HCT116 (cell line): Measurements from ENCODE around the gene TTLL5. TPM values are rescaled to one million over a fixed set of nuclear protein-coding genes. Genes with fewer than 3 reads are reported as not detected.

ENCODE experiments used
- ATAC-seq: fragments of 200-7000 bp; cut with Tn5 transposase; 2 replicates; pipeline ENCODE4 v1.9.1; 2020; ENCODE audit warnings: mild to moderate bottlenecking, moderate library complexity
- BruUV-seq: library from RNA; stranded (reverse); fragments of 400-500 nt; replicated peaks from 2 replicates; lab custom pipeline; 2021; lab: Mats Ljungman, UMichigan
- CTCF ChIA-PET: fragments of 300-600 bp; sonication (Branson Sonifier 250); formaldehyde crosslinking; loops from one replicate; lab custom pipeline; 2021; ENCODE audit warnings: antibody characterized with exemption; lab: Charles Lee
- POLR2A ChIA-PET: fragments of 300-600, 350-600 bp; sonication (Branson Sonifier 250); formaldehyde crosslinking; loops from one replicate; lab custom pipeline; 2021; ENCODE audit warnings: antibody characterized with exemption; lab: Charles Lee
- RAD21 ChIA-PET, 2 experiments: fragments of 300-600 bp; sonication (Branson Sonifier 250); formaldehyde crosslinking; loops; one replicate each; lab custom pipeline; 2023; ENCODE audit warnings: low total read pairs in 2 of 2; ENCODE audit not compliant: uncharacterized antibody in 2 of 2, unreplicated experiment in 2 of 2, low non-redundant PET in 1 of 2; lab: Charles Lee
- DNase-seq: peaks from one replicate; pipeline ENCODE4 v3.0.0-alpha.2; 2010; ENCODE audit warnings: low read depth, low spot score
- H2AFZ ChIP-seq: fragments of 200-600 bp; shearing (Covaris generic), sonication (generic); 2 replicates; pipeline ENCODE4 v1.6.1; 2017; ENCODE audit warnings: low read depth, mixed run types, mixed read lengths, antibody characterized with exemption, low read length; ENCODE audit not compliant: poor library complexity, severe bottlenecking
- H3K27ac ChIP-seq: 2 replicates; pipeline ENCODE4 v1.5.1; 2012; ENCODE audit warnings: low read depth, low read length
- H3K27me3 ChIP-seq: fragments of 200-600 bp; sonication (generic); 2 replicates; pipeline ENCODE4 v1.6.1; 2016; ENCODE audit warnings: mixed run types, low read length, mixed read lengths; ENCODE audit not compliant: insufficient read depth
- H3K36me3 ChIP-seq, 2 experiments: fragments of 200-500 bp in 1 of 2; fragments of 200-600 bp in 1 of 2; sonication (Bioruptor generic) in 1 of 2; sonication (generic) in 1 of 2; 2 replicates each; pipeline versions ENCODE4 v1.5.1 to v1.6.1; 2014 to 2016; ENCODE audit warnings: low read length in 2 of 2, inconsistent platforms in 1 of 2, mixed read lengths in 1 of 2, mixed run types in 1 of 2; ENCODE audit not compliant: insufficient read depth in 2 of 2, control insufficient read depth in 1 of 2
- H3K4me1 ChIP-seq, 2 experiments: fragments of 200-600 bp in 1 of 2; sonication (generic) in 1 of 2; 2 replicates each; pipeline versions ENCODE4 v1.5.1 to v1.6.1; 2012 to 2017; ENCODE audit warnings: low read length in 2 of 2, inconsistent platforms in 1 of 2, mild to moderate bottlenecking in 1 of 2, mixed read lengths in 1 of 2, mixed run types in 1 of 2, moderate library complexity in 1 of 2; ENCODE audit not compliant: insufficient read depth in 2 of 2, control insufficient read depth in 1 of 2
- H3K4me2 ChIP-seq: fragments of 200-600 bp; sonication (generic); 2 replicates; pipeline ENCODE4 v1.6.1; 2017; ENCODE audit warnings: mixed run types, low read length, mixed read lengths
- H3K4me3 ChIP-seq, 2 experiments: fragments of 200-600 bp in 1 of 2; sonication (generic) in 1 of 2; replicated peaks in 1 of 2; 2 replicates each; pipeline ENCODE4 v1.5.1; 2011 to 2016; ENCODE audit warnings: low read length in 2 of 2, control low read depth in 1 of 2, low read depth in 1 of 2, mild to moderate bottlenecking in 1 of 2, mixed read lengths in 1 of 2, mixed run types in 1 of 2
- H3K79me2 ChIP-seq: fragments of 200-600 bp; sonication (generic); 2 replicates; pipeline ENCODE4 v1.6.1; 2017; ENCODE audit warnings: mild to moderate bottlenecking, mixed run types, low read length, moderate library complexity, mixed read lengths; ENCODE audit not compliant: insufficient read depth
- H3K9ac ChIP-seq: fragments of 200-600 bp; sonication (generic); 2 replicates; pipeline ENCODE4 v1.6.1; 2016; ENCODE audit warnings: low read length, mixed read lengths
- H3K9me2 ChIP-seq: fragments of 200-600 bp; sonication (generic), shearing (Covaris generic); 2 replicates; pipeline ENCODE4 v1.6.1; 2017; ENCODE audit warnings: mixed run types, mild to moderate bottlenecking, moderate library complexity; ENCODE audit not compliant: insufficient read depth
- H3K9me3 ChIP-seq, 2 experiments: fragments of 200-500 bp in 1 of 2; fragments of 200-600 bp in 1 of 2; sonication (Bioruptor generic) in 1 of 2; sonication (generic) in 1 of 2; 2 replicates each; pipeline ENCODE4 v1.6.1; 2014 to 2017; ENCODE audit warnings: low read length in 2 of 2, mixed read lengths in 2 of 2, inconsistent platforms in 1 of 2, low read depth in 1 of 2, mild to moderate bottlenecking in 1 of 2, mixed run types in 1 of 2, moderate library complexity in 1 of 2; ENCODE audit not compliant: control insufficient read depth in 1 of 2, insufficient read depth in 1 of 2
- H4K20me1 ChIP-seq: fragments of 200-600 bp; sonication (generic), shearing (Covaris generic); 2 replicates; pipeline ENCODE4 v1.6.1; 2017; ENCODE audit warnings: mixed run types, mild to moderate bottlenecking, moderate library complexity; ENCODE audit not compliant: insufficient read depth
- EGR1 ChIP-seq: IDR thresholded peaks from 2 replicates; pipeline ENCODE4 v1.6.1; 2012; ENCODE audit warnings: low read depth
- ELF1 ChIP-seq: IDR thresholded peaks from 2 replicates; pipeline ENCODE4 v1.6.1; 2012; ENCODE audit warnings: low read depth, borderline replicate concordance
- FOSL1 ChIP-seq: IDR thresholded peaks from 2 replicates; pipeline ENCODE4 v1.6.1; 2012; ENCODE audit warnings: low read depth
- POLR2AphosphoS5 ChIP-seq: IDR thresholded peaks from 2 replicates; pipeline ENCODE4 v1.6.1; 2011; ENCODE audit warnings: mild to moderate bottlenecking, low read depth, low read length, moderate library complexity
- SIN3A ChIP-seq: IDR thresholded peaks from 2 replicates; pipeline ENCODE4 v1.6.1; 2012; ENCODE audit warnings: low read depth
- SP1 ChIP-seq: IDR thresholded peaks from 2 replicates; pipeline ENCODE4 v1.6.1; 2012; ENCODE audit warnings: low read depth
- TCF7L2 ChIP-seq: IDR thresholded peaks from 2 replicates; pipeline ENCODE4 v1.7.0; 2011; ENCODE audit warnings: borderline replicate concordance, inconsistent platforms; ENCODE audit not compliant: insufficient read depth, insufficient read length; ENCODE audit errors: extremely low read depth
- intact Hi-C: fragments of 100-400 bp; cut with micrococcal nuclease; formaldehyde crosslinking; loops from 2 replicates; pipeline ENCODE4 v1.10.0; 2022
- total RNA-seq: library from RNA; stranded (reverse); gene quantifications from one replicate; pipeline ENCODE4 v1.2.1, GENCODE V29; 2021; ENCODE audit not compliant: unreplicated experiment
- TF ChIP-seq, protein P1 (sequence below): IDR thresholded peaks from 2 replicates; pipeline ENCODE4 v1.6.1; 2011; ENCODE audit warnings: mild to moderate bottlenecking, low read length, moderate library complexity; ENCODE audit not compliant: insufficient replicate concordance; ENCODE audit errors: extremely low read depth

The TTLL5 gene
- total RNA-seq, 1 experiment from 2014 or later: 26.2 TPM

- no peak for TF ChIP-seq ELF1
Observed at GRCh38 chr14:75773046-75773445, 112.0 kb downstream of the TTLL5 start (continued).

- H3K27ac ChIP-seq: no peak overlapping the region
- intact Hi-C loops: no loop called here
- H2AFZ ChIP-seq: no peak overlapping the region
- ATAC-seq: no peak
- DNase-seq: no peak
- no peaks in the 10 kb centered on the region for H3K27me3 ChIP-seq
- H4K20me1 ChIP-seq: no peaks in the 10 kb centered on the region
- no peaks in the 10 kb centered on the region for H3K4me1 ChIP-seq
- no peaks in the 10 kb centered on the region for H3K79me2 ChIP-seq
- H3K9ac ChIP-seq: no peak overlapping the region
- TF ChIP-seq SP1 (no peak), FOSL1 (no peak), SIN3A (no peak), POLR2AphosphoS5 (no peak), EGR1 (no peak), TCF7L2 (no peak)
- TF ChIP-seq, protein P1, sequence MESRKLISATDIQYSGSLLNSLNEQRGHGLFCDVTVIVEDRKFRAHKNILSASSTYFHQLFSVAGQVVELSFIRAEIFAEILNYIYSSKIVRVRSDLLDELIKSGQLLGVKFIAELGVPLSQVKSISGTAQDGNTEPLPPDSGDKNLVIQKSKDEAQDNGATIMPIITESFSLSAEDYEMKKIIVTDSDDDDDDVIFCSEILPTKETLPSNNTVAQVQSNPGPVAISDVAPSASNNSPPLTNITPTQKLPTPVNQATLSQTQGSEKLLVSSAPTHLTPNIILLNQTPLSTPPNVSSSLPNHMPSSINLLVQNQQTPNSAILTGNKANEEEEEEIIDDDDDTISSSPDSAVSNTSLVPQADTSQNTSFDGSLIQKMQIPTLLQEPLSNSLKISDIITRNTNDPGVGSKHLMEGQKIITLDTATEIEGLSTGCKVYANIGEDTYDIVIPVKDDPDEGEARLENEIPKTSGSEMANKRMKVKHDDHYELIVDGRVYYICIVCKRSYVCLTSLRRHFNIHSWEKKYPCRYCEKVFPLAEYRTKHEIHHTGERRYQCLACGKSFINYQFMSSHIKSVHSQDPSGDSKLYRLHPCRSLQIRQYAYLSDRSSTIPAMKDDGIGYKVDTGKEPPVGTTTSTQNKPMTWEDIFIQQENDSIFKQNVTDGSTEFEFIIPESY: no peak
- ChIA-PET CTCF (interaction anchor here (1.2 kb wide), 1 partner anchor 61 kb away, joined by 3 read pairs; no protein-coding TSS in a partner anchor), RAD21 (no interaction called here), POLR2A (no interaction called here)
- H3K4me2 ChIP-seq: no peak overlapping the region
- 0 out of 4 replicates have a peak, but pooled peaks cover 0 to 4% of the 10 kb centered on the region in 2 experiments for H3K36me3 ChIP-seq
- no peaks in the 10 kb centered on the region for H3K9me3 ChIP-seq
- BruUV-seq: no TSS peak
- no peaks in the 10 kb centered on the region for H3K9me2 ChIP-seq
- H3K4me3 ChIP-seq: no peak overlapping the region
Observed at GRCh38 chr14:75781096-75781495, 120.0 kb downstream of the TTLL5 start.
